ENCODE measurements around the gene SERPINA5. TPM values are rescaled to one million over a fixed set of nuclear protein-coding genes. Genes with fewer than 3 reads are reported as not detected.
"Not testable (repeated sequence)": the region's sequence is repeated elsewhere in the genome, so short reads cannot be mapped to it uniquely, and the experiment has no call there.

The SERPINA5 gene
- total and polyA plus RNA-seq, 3 experiments from 2014 or later, result not detected

GRCh38 chr14:94632305-94632590, 51.0 kb downstream of the SERPINA5 start:
- Histone ChIP-seq H3K27me3 (ENCODE audit: insufficient read depth, low read length, poor library complexity, severe bottlenecking) (no peaks in the 10 kb centered on the region), H3K36me3 (ENCODE audit: insufficient read depth, low read length) (no peaks in the 10 kb centered on the region), H3K9me3 (ENCODE audit: low read length) (no peaks in the 10 kb centered on the region), H3K27ac (ENCODE audit: low read depth, low read length) (no peak overlapping the region), H3K4me1 (ENCODE audit: insufficient read depth, low read length) (no peaks in the 10 kb centered on the region), H3K4me3 (ENCODE audit: low read length) (no peak overlapping the region)
- POLR2A ChIA-PET, result no interaction called here
- CTCF ChIA-PET, result no interaction called here
- no peak overlapping the region for H3K27ac Mint-ChIP-seq
- H3K4me3 Mint-ChIP-seq, result no peak overlapping the region
- no peaks in the 10 kb centered on the region for H3K9me3 Mint-ChIP-seq
- peaks cover 0 to 6% of the 10 kb centered on the region in 2 donors for H3K27me3 Mint-ChIP-seq
- DNase-seq, result no peak
- H3K36me3 Mint-ChIP-seq, result no peaks in the 10 kb centered on the region
- no peaks in the 10 kb centered on the region for H3K4me1 Mint-ChIP-seq

GRCh38 chr14:94633121-94633520, 51.9 kb downstream of the SERPINA5 start:
- H3K36me3 Mint-ChIP-seq, result no peaks in the 10 kb centered on the region

GRCh38 chr14:94635154-94635553, 53.9 kb downstream of the SERPINA5 start:
- Mint-ChIP-seq H3K4me3 (no peak overlapping the region), H3K9me3 (peaks cover 0 to 5% (median 0%) of the 10 kb centered on the region in 5 donors)

More at GRCh38 chr14:94633121-94633520, 51.9 kb downstream of the SERPINA5 start:
- H3K9me3 Mint-ChIP-seq, result no peaks in the 10 kb centered on the region
- ChIA-PET CTCF (no interaction called here), POLR2A (no interaction called here)
- H3K27ac Mint-ChIP-seq, result no peak overlapping the region
- no peak overlapping the region for H3K4me3 Mint-ChIP-seq
- DNase-seq, result no peak
- Histone ChIP-seq H3K4me1 (ENCODE audit: insufficient read depth, low read length) (no peaks in the 10 kb centered on the region), H3K27ac (ENCODE audit: low read depth, low read length) (no peak overlapping the region), H3K4me3 (ENCODE audit: low read length) (no peak overlapping the region), H3K36me3 (ENCODE audit: insufficient read depth, low read length) (no peaks in the 10 kb centered on the region), H3K9me3 (ENCODE audit: low read length) (no peaks in the 10 kb centered on the region), H3K27me3 (ENCODE audit: insufficient read depth, low read length, poor library complexity, severe bottlenecking) (no peaks in the 10 kb centered on the region)
- H3K4me1 Mint-ChIP-seq, result no peaks in the 10 kb centered on the region
- peaks cover 0 to 6% of the 10 kb centered on the region in 2 donors for H3K27me3 Mint-ChIP-seq

GRCh38 chr14:94636744-94637412, 55.7 kb downstream of the SERPINA5 start:
- Histone ChIP-seq H3K4me3 (ENCODE audit: low read length) (no peak overlapping the region), H3K4me1 (ENCODE audit: insufficient read depth, low read length) (no peaks in the 10 kb centered on the region), H3K9me3 (ENCODE audit: low read length) (no peaks in the 10 kb centered on the region), H3K27me3 (ENCODE audit: insufficient read depth, low read length, poor library complexity, severe bottlenecking) (no peaks in the 10 kb centered on the region), H3K27ac (ENCODE audit: low read depth, low read length) (no peak overlapping the region), H3K36me3 (ENCODE audit: insufficient read depth, low read length) (no peaks in the 10 kb centered on the region)
- no peaks in the 10 kb centered on the region for H3K36me3 Mint-ChIP-seq
- POLR2A ChIA-PET, result no interaction called here
- H3K27ac Mint-ChIP-seq, result no peak overlapping the region
- no peaks in the 10 kb centered on the region for H3K4me1 Mint-ChIP-seq
- H3K9me3 Mint-ChIP-seq, result peaks cover 0 to 5% (median 0%) of the 10 kb centered on the region in 5 donors
- CTCF ChIA-PET, result no interaction called here
- H3K4me3 Mint-ChIP-seq, result no peak overlapping the region
- peaks cover 2 to 6% of the 10 kb centered on the region in 2 donors for H3K27me3 Mint-ChIP-seq
- DNase-seq, result no peak

More at GRCh38 chr14:94635154-94635553, 53.9 kb downstream of the SERPINA5 start:
- H3K4me1 ChIP-seq (ENCODE audit: insufficient read depth, low read length), result no peaks in the 10 kb centered on the region
- no peaks in the 10 kb centered on the region for H3K4me1 Mint-ChIP-seq
- H3K9me3 ChIP-seq (ENCODE audit: low read length), result no peaks in the 10 kb centered on the region
- H3K4me3 ChIP-seq (ENCODE audit: low read length), result no peak overlapping the region
- no peak overlapping the region for H3K27ac Mint-ChIP-seq
- no peaks in the 10 kb centered on the region for H3K36me3 Mint-ChIP-seq
- peaks cover 2 to 6% of the 10 kb centered on the region in 2 donors for H3K27me3 Mint-ChIP-seq
- ChIA-PET POLR2A (no interaction called here), CTCF (no interaction called here)
- DNase-seq, result no peak
- no peak overlapping the region for H3K27ac ChIP-seq (ENCODE audit: low read depth, low read length)
- H3K27me3 ChIP-seq (ENCODE audit: insufficient read depth, low read length, poor library complexity, severe bottlenecking), result no peaks in the 10 kb centered on the region
- H3K36me3 ChIP-seq (ENCODE audit: insufficient read depth, low read length), result no peaks in the 10 kb centered on the region

GRCh38 chr14:94637814-94638213, 56.6 kb downstream of the SERPINA5 start:
- CTCF ChIA-PET, result interaction anchor here (0.8 kb wide), 1 partner anchor 8 kb away, joined by 3 read pairs; no protein-coding TSS in a partner anchor
- H3K9me3 Mint-ChIP-seq; H3K9me3 ChIP-seq (ENCODE audit: low read length); H3K36me3 Mint-ChIP-seq; H3K4me3 Mint-ChIP-seq; H3K4me1 Mint-ChIP-seq; POLR2A ChIA-PET; H3K27ac ChIP-seq (ENCODE audit: low read depth, low read length); H3K4me3 ChIP-seq (ENCODE audit: low read length); H3K4me1 ChIP-seq (ENCODE audit: insufficient read depth, low read length); H3K27me3 ChIP-seq (ENCODE audit: insufficient read depth, low read length, poor library complexity, severe bottlenecking); DNase-seq; H3K36me3 ChIP-seq (ENCODE audit: insufficient read depth, low read length); H3K27me3 Mint-ChIP-seq: not testable (repeated sequence)
- H3K27ac Mint-ChIP-seq, result peak overlapping the region in 1 of 8 donors; percentile 87

GRCh38 chr14:94638339-94638738, 57.1 kb downstream of the SERPINA5 start:
- H3K4me1 Mint-ChIP-seq, result no peaks in the 10 kb centered on the region
- H3K36me3 Mint-ChIP-seq, result no peaks in the 10 kb centered on the region
- no peak overlapping the region for H3K27ac ChIP-seq (ENCODE audit: low read depth, low read length)
- DNase-seq, result no peak
- H3K36me3 ChIP-seq (ENCODE audit: insufficient read depth, low read length), result no peaks in the 10 kb centered on the region
- no peak overlapping the region for H3K27ac Mint-ChIP-seq
- peaks cover 0 to 5% (median 0%) of the 10 kb centered on the region in 5 donors for H3K9me3 Mint-ChIP-seq
- H3K4me1 ChIP-seq (ENCODE audit: insufficient read depth, low read length), result no peaks in the 10 kb centered on the region
- peaks cover 2 to 6% of the 10 kb centered on the region in 2 donors for H3K27me3 Mint-ChIP-seq
- ChIA-PET CTCF (interaction anchor here (0.8 kb wide), 1 partner anchor 8 kb away, joined by 3 read pairs; no protein-coding TSS in a partner anchor), POLR2A (no interaction called here)
- no peak overlapping the region for H3K4me3 Mint-ChIP-seq
- H3K4me3 ChIP-seq (ENCODE audit: low read length), result no peak overlapping the region
- H3K9me3 ChIP-seq (ENCODE audit: low read length), result no peaks in the 10 kb centered on the region
- H3K27me3 ChIP-seq (ENCODE audit: insufficient read depth, low read length, poor library complexity, severe bottlenecking), result no peaks in the 10 kb centered on the region

GRCh38 chr14:94638961-94639817, 58.0 kb downstream of the SERPINA5 start:
- no peaks in the 10 kb centered on the region for H3K4me1 Mint-ChIP-seq
- Histone ChIP-seq H3K27me3 (ENCODE audit: insufficient read depth, low read length, poor library complexity, severe bottlenecking) (no peaks in the 10 kb centered on the region), H3K4me3 (ENCODE audit: low read length) (no peak overlapping the region), H3K36me3 (ENCODE audit: insufficient read depth, low read length) (no peaks in the 10 kb centered on the region), H3K27ac (ENCODE audit: low read depth, low read length) (no peak overlapping the region), H3K4me1 (ENCODE audit: insufficient read depth, low read length) (no peaks in the 10 kb centered on the region), H3K9me3 (ENCODE audit: low read length) (no peaks in the 10 kb centered on the region)
- POLR2A ChIA-PET, result no interaction called here
- no peak overlapping the region for H3K27ac Mint-ChIP-seq
- CTCF ChIA-PET, result no interaction called here
- H3K9me3 Mint-ChIP-seq, result peaks cover 0 to 5% (median 0%) of the 10 kb centered on the region in 5 donors
- H3K36me3 Mint-ChIP-seq, result no peaks in the 10 kb centered on the region
- DNase-seq, result no peak
- peaks cover 2 to 4% of the 10 kb centered on the region in 2 donors for H3K27me3 Mint-ChIP-seq
- no peak overlapping the region for H3K4me3 Mint-ChIP-seq

GRCh38 chr14:94640721-94641631, 59.8 kb downstream of the SERPINA5 start:
- DNase-seq, result no peak
- Histone ChIP-seq H3K36me3 (ENCODE audit: insufficient read depth, low read length) (no peaks in the 10 kb centered on the region), H3K27ac (ENCODE audit: low read depth, low read length) (no peak overlapping the region), H3K27me3 (ENCODE audit: insufficient read depth, low read length, poor library complexity, severe bottlenecking) (no peaks in the 10 kb centered on the region), H3K4me1 (ENCODE audit: insufficient read depth, low read length) (no peaks in the 10 kb centered on the region), H3K9me3 (ENCODE audit: low read length) (no peaks in the 10 kb centered on the region), H3K4me3 (ENCODE audit: low read length) (no peak overlapping the region)
- Mint-ChIP-seq H3K4me1 (no peaks in the 10 kb centered on the region), H3K36me3 (no peaks in the 10 kb centered on the region), H3K27me3 (peaks cover 2 to 9% of the 10 kb centered on the region in 2 donors), H3K27ac (no peak overlapping the region), H3K4me3 (no peak overlapping the region), H3K9me3 (peaks cover 0 to 8% (median under 1%) of the 10 kb centered on the region in 5 donors)
- ChIA-PET POLR2A (no interaction called here), CTCF (no interaction called here)
